Liver (tissue), 3 donors: Measurements from ENCODE around the gene ZEB1.

Source experiments
- CTCF ChIP-seq: fragments of 150-350 bp; IDR thresholded peaks from 2 replicates; pipeline ENCODE4 v1.5.1; 2017; ENCODE audit warnings: improper control_type of control experiment, low read depth, low read length; ENCODE audit not compliant: missing input control
- JUND ChIP-seq, 2 donors: IDR thresholded peaks; 2 replicates each; pipeline ENCODE4 v1.6.1; 2016; ENCODE audit warnings: antibody characterized with exemption in 2 of 2
- MAX ChIP-seq: IDR thresholded peaks from 2 replicates; pipeline ENCODE4 v1.6.1; 2016; ENCODE audit warnings: antibody characterized with exemption
- REST ChIP-seq: IDR thresholded peaks from 2 replicates; pipeline ENCODE4 v1.6.1; 2016; ENCODE audit warnings: antibody characterized with exemption, mild to moderate bottlenecking
- RXRA ChIP-seq, 2 donors: IDR thresholded peaks; 2 replicates each; pipeline ENCODE4 v1.6.1; 2017 to 2018; ENCODE audit warnings: antibody characterized with exemption in 2 of 2, mild to moderate bottlenecking in 1 of 2
- SP1 ChIP-seq: IDR thresholded peaks from 2 replicates; pipeline ENCODE4 v1.6.1; 2018; ENCODE audit warnings: antibody characterized with exemption, mild to moderate bottlenecking
- TAF1 ChIP-seq: conservative IDR thresholded peaks from 2 replicates; pipeline ENCODE4 v1.6.1; 2016; ENCODE audit warnings: antibody characterized with exemption, mild to moderate bottlenecking
- donor health status: healthy.
- donor health status: healthy.

GRCh38 chr10:31318854-31319601 is at the start of gene ZEB1:
- TF ChIP-seq MAX (no peak), CTCF (peak; percentile 40), SP1 (no peak), TAF1 (peak; percentile 18), JUND (IDR thresholded peaks at IDR 0.05) (no peak), RXRA (IDR thresholded peaks at IDR 0.05) (no peak), REST (no peak)
